GM18870 (cell line): ENCODE measurements around the gene SYNPO.

Experiments used
- ATAC-seq: cut with Tn5 transposase; IDR thresholded peaks from one replicate; pipeline ENCODE4 v1.9.1; 2021; ENCODE audit warnings: moderate library complexity; ENCODE audit not compliant: unreplicated experiment

The SYNPO gene

DNA sequence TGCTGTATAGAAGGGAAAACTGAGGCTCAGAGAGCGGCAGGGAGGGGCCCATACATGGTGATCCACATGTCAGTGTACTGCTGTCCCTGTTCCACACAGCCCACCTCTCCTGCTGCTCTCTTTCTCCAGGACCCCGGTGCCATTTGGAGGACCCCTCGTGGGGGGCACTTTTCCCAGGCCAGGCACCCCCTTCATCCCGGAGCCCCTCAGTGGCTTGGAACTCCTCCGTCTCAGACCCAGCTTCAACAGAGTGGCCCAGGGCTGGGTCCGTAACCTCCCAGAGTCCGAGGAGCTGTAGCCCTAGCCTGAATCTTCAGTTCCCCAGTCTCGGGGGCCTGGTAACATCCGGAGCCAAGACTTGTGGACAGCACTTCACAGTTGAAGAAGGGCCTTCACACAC lies 36.1 kb downstream of the SYNPO start:
- no peak for ATAC-seq

DNA sequence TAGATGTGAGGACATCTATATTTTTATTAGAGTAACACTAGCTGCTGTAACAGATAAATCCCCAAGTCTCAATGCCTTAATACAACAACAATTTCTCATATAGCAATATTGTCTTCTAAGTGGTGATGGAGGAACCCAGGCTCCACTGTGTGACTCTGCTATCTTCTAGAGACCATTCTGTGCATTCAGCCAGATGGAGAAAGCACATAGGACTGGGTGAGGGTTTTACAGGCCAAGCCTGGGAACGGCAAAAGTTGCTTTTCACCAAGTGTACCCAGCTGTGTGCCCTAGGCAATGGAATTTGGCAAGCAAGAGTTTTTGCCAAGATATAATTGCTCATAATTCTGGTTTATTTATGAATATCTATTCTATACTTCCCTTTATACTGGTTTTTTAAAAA lies 48.7 kb downstream of the SYNPO start:
- no peak for ATAC-seq

DNA sequence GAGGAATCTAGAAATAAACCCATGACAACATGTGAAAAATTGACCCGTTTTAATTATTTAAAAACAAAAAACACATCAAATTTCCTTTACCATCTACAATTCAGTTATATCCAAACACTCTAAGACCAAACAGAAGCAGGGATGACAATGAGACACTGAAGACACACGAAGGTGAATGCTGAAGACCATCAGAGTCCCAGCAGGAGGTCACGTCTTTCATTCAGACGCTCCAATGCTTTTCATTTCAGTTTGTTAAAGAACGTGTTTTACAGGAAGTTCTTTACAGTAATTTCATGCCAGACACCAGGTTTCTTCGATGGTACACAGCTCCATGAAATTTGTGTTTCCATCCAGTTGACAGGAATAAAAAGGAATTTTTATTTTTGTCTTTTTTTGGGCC lies 50.3 kb downstream of the SYNPO start:
- ATAC-seq = no peak

DNA sequence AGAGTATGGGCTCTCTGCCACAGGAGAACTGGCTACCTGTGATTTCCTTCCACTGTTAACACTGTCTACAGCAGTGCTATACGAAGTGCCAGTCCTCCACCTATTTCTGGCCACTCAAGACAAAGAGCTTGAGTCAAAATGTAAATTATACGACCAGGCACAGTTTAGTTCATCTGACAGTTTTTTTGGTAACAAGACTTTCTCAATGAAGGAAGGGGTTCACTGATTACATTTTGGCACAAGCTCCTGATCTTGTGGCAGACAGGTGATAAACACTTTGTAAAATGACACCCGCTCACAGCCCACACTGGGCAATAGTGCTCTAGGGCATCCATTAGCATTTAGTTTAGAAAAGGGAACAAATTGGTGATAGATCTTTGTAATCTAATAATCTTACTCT lies 51.8 kb downstream of the SYNPO start:
- no peak for ATAC-seq

DNA sequence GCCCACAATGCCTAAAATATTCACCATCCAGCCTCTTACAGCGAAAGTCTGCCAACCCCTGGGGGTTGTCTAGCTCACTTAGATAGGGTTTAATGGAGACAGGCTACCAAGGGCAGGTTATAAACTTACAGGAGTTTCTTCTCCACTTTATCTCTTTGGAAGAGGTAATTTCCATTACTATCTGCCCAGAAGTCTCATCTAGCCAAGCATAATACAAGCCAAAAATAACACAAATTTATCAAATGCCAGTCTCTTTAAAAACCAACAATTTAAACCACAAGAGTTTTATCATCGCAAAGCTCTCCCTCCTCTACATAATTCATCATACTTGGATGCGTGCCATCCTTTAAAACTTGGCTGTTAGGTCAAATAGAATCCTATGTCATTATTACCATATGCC lies 54.2 kb downstream of the SYNPO start:
- ATAC-seq = no peak

DNA sequence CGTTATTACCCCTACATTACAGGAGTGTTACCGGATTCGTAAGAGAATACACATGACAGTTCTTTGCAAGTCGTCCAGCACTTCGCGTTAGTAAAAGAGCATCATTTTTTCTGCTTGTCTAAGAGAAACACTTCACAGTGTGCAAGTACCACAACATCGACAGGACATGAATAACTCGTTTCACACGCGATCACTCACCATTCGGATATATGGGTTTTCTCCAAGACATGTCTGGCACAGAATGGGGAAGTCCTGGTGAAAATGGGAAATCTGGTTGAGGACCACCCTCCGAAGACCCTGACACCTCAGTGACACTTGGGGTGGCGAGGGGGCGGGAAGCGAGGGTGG lies 59.8 kb downstream of the SYNPO start:
- ATAC-seq = no peak

DNA sequence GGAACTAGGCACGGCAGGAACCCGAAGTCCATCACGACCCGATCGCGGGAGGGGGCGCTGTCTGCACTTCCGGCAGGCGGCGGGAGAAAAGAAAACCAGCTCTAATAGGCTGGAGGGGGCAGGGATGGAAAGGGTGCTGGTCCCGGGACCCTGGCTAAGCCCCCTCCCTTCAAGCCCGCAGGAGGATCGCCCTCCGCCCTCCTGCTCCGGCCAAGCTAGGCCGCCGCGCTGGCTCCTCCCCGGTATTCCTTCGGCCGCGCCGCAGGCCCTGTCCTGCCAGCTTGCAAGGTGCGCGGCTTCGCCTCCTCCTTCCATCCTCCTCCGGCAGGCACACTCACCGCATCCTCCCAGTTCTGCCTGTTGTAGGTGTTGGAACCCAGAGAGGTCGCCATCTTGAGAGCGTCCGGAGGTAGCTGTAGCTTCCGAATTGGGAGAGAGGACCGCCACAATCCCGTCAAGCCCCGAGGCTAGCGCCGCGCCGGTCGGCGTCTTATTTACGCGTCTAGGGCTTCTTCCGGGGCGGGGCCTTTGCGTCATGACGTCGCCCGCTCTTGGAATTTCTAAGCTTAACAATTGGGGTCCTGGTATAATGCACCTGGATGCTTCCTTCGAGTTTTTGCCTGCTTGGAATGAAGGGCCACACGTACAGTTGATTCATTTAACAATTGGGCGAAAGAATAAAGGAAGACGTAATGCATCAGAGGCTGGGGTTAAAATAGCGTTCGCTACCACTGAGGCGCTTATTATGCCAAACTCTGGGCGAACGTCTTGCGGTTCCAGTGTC lies 60.3 kb downstream of the SYNPO start, which contains the start of gene RBM22:
RBM22 (minus strand) TSS at position 469 of the 784 bp plus-strand sequence; CDS start at position 392, 77 bp downstream.
- ATAC-seq = peak; percentile 88

DNA sequence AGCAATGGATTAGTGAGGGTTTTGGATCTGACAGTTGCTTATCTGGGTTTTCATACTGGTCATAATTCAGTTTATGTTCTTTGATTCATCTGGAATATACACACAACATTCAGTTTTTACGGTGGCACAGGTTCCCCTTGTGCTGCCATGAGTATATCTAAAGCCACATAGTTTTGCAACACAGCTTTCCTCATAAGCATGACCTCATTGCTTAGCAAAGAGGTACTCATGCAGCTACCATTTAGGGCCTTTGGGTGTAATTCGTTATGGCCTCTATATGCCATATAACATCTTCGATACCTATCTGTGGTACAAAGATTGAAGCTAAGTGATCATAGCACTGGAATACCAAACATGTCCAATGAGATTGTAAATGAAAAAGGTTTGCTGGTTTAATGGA lies 63.3 kb downstream of the SYNPO start:
- ATAC-seq = no peak

DNA sequence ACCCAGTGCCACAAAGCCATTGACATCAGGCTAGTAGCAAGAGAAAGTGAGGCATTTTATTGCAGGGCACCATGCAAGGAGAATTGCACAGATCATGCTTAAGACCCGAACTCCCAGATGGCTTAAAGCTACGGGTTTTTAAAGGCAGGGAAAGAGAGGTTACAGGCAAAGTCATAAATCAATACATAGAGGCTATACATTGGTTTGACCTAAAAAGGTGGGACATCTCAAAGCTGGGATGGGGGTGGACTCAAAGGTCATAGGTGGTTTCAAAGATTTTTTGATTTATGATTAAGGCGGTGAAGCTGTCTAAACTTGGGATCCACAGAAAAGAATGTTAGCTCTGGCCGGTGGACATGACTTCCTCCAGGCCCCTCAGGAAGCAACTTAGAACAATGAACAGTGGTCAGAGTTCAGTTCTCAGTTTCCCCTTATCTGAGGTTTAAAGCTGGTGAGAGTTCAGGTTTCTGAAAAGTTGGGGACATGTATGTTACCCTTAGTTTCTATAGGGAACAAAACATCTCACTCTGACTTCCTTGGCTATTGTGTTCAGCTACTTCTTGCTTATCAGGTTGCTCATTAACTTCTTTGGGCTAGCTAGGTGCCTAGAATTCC lies 66.4 kb downstream of the SYNPO start:
- no peak for ATAC-seq
